IPS-15b (cell line): Measurements from ENCODE around the gene FHOD3.

ENCODE experiments used
- H3K27me3 ChIP-seq: one replicate; pipeline ENCODE4 v1.6.1; 2013; ENCODE audit warnings: low read length; ENCODE audit not compliant: control insufficient read depth, insufficient read depth
- H3K36me3 ChIP-seq: one replicate; pipeline ENCODE4 v1.6.1; 2013; ENCODE audit warnings: low read length; ENCODE audit not compliant: control insufficient read depth, insufficient read depth
- H3K4me1 ChIP-seq: one replicate; pipeline ENCODE4 v1.6.1; 2013; ENCODE audit warnings: mild to moderate bottlenecking, low read length; ENCODE audit not compliant: control insufficient read depth, insufficient read depth
- H3K4me3 ChIP-seq: one replicate; pipeline ENCODE4 v1.5.1; 2013; ENCODE audit warnings: low read depth, low read length
- H3K9ac ChIP-seq: one replicate; pipeline ENCODE4 v1.6.1; 2013; ENCODE audit warnings: low read depth, mild to moderate bottlenecking, low read length
- H3K9me3 ChIP-seq: one replicate; pipeline ENCODE4 v1.6.1; 2013; ENCODE audit warnings: mild to moderate bottlenecking, low read length; ENCODE audit not compliant: control insufficient read depth, insufficient read depth

Gene FHOD3

DNA sequence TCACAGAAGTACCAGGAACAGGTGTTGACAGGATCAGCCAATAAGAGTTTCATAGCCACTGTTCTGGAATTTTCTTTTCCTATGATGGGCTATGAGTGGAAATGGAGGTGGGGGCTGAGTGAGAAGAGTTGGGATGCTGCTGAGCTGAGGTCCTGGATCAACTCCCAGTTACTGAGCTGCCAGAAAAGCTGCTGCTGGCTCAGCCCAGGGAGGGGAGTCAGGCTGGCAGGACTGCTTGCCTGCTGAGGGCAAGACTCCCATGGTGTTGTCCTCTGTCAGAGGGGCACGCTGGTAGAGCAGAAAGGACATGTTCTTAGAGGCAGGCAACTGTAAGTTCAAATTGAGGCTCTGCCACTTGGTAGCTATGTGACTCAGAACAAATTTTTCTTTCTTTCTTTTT lies 519.5 kb downstream of the FHOD3 start:
- Histone ChIP-seq H3K4me1 (no peaks in the 10 kb centered on the region), H3K36me3 (peaks cover 3% of the 10 kb centered on the region), H3K4me3 (no peak overlapping the region), H3K27me3 (no peaks in the 10 kb centered on the region), H3K9ac (no peak overlapping the region), H3K9me3 (no peaks in the 10 kb centered on the region)

DNA sequence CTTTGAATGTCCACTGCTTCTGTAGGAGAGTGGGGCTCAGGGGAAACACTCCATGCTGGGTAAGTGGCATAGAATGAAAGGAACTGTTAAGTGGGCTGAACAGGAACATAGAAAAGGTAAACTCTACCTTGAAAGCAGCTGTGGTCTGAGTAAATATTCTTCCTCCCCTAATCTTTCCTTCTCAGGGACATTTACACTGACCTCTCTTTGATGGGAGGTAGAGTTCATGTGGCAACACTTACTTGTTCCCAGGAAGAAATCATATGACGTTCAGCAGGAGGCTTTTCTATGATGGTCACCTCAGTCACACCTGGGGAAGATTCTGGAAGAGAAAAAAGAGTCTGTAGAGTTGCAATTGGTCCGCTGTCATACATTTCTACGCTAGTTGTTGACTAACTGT lies 521.1 kb downstream of the FHOD3 start:
- no peaks in the 10 kb centered on the region for H3K36me3 ChIP-seq
- H3K4me1 ChIP-seq: no peaks in the 10 kb centered on the region
- no peaks in the 10 kb centered on the region for H3K9me3 ChIP-seq
- H3K9ac ChIP-seq: no peak overlapping the region
- no peak overlapping the region for H3K4me3 ChIP-seq
- no peaks in the 10 kb centered on the region for H3K27me3 ChIP-seq

DNA sequence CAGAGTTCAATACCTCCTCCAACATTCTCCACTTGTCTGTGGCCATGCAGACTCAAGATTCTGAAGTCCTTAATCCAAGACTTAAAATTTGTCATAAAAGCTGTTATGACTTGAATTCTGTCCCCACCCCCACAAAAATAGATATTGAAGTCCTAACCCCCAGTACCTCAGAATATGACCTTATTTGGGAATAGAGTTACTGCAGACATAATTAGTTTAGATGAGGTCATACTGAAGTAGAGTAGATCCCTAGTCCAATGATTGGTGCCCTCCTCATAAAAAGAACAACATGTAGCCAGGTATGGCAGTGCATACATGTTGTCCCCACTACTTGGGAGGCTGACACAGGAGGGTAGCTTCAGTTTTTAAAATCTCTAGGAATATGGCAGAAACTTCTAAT lies 522.1 kb downstream of the FHOD3 start:
- Histone ChIP-seq H3K36me3 (no peaks in the 10 kb centered on the region), H3K9ac (no peak overlapping the region), H3K4me1 (no peaks in the 10 kb centered on the region), H3K27me3 (no peaks in the 10 kb centered on the region), H3K4me3 (no peak overlapping the region), H3K9me3 (no peaks in the 10 kb centered on the region)

DNA sequence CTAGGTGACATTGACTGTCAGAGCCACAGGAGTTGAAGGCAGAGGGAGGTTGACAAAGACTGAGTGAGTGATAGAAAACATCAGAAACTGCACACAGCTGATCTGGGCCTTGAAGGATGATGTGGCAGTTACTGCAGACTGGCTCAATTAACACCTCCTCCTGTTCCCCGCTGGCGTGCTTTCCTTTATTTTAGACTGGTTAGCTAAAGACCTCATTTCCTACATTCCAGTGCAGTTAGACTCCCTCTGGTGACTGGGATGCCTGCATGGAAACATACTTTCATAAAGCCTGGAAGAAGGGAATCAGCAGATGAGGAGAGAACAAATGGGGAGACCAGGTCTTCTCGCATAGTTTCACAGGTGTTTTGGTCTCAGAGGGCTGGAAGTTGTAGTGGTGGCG lies 524.2 kb downstream of the FHOD3 start:
- H3K9me3 ChIP-seq: no peaks in the 10 kb centered on the region
- no peaks in the 10 kb centered on the region for H3K4me1 ChIP-seq
- no peak overlapping the region for H3K9ac ChIP-seq
- H3K27me3 ChIP-seq: no peaks in the 10 kb centered on the region
- H3K36me3 ChIP-seq: no peaks in the 10 kb centered on the region
- H3K4me3 ChIP-seq: no peak overlapping the region

- H3K27me3 ChIP-seq: no peaks in the 10 kb centered on the region
- H3K36me3 ChIP-seq: no peaks in the 10 kb centered on the region
These were observed 528.0 kb downstream of the FHOD3 start for GRCh38 chr18:36825526-36825925.

GRCh38 chr18:36826556-36826955 lies 529.0 kb downstream of the FHOD3 start:
- H3K4me1 ChIP-seq: peaks cover 2% of the 10 kb centered on the region
- H3K36me3 ChIP-seq: no peaks in the 10 kb centered on the region
- no peaks in the 10 kb centered on the region for H3K27me3 ChIP-seq
- H3K4me3 ChIP-seq: no peak overlapping the region
- H3K9me3 ChIP-seq: no peaks in the 10 kb centered on the region
- no peak overlapping the region for H3K9ac ChIP-seq

More at GRCh38 chr18:36825526-36825925, 528.0 kb downstream of the FHOD3 start:
- no peak overlapping the region for H3K9ac ChIP-seq
- no peak overlapping the region for H3K4me3 ChIP-seq
- peaks cover 2% of the 10 kb centered on the region for H3K4me1 ChIP-seq
- no peaks in the 10 kb centered on the region for H3K9me3 ChIP-seq

DNA sequence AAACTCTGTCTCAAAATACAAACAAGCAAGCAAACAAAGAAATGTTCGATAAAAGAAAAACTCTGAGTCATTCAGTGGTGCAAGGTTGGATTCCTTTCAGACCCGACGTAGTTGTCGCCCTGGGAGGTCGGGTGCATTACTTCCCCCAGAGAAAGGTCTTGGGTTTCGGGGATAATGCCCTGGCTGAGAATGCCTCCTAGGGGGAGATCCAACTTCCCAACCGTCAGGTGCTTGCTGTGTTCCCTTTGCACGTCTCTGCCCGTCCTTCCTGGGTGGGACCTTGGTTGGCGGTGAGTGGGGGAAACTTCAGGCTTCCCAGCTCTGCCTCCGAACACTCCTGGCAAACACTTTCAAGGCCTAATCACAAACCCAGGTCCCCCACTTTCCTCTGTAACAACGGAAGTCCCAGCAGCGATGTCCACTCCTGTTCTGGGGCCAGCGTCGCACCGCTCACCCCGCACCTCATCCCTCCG lies 530.7 kb downstream of the FHOD3 start:
- Histone ChIP-seq H3K36me3 (no peaks in the 10 kb centered on the region), H3K27me3 (no peaks in the 10 kb centered on the region), H3K9me3 (no peaks in the 10 kb centered on the region), H3K4me1 (peaks cover 2% of the 10 kb centered on the region), H3K4me3 (peak overlapping the region; percentile 96), H3K9ac (peak overlapping the region; percentile 84)

GRCh38 chr18:36828630-36829361 lies 531.3 kb downstream of the FHOD3 start, which contains the start of the genes KIAA1328 and TPGS2:
Gene KIAA1328, plus strand, starts transcription at chr18:36829127. Its CDS starts 12 bp downstream, at chr18:36829139.
Gene TPGS2, minus strand, starts transcription at chr18:36829002. Its CDS starts 235 bp downstream, at chr18:36828767.
- Histone ChIP-seq H3K4me1 (peaks cover 2% of the 10 kb centered on the region), H3K9ac (peak within 1 kb of the TSS; percentile 84), H3K4me3 (peak within 1 kb of the TSS; percentile 96), H3K36me3 (no peaks in the 10 kb centered on the region), H3K9me3 (no peaks in the 10 kb centered on the region), H3K27me3 (no peaks in the 10 kb centered on the region)
